Measurements from ENCODE around the gene FAM20B.

FAM20B gene

GRCh38 chr1:179048339-179049124, 22.8 kb downstream of the FAM20B start:
- DNase-seq (ENCODE audit: low read depth), result no peak

GRCh38 chr1:179052776-179053175, 27.1 kb downstream of the FAM20B start:
- DNase-seq (ENCODE audit: low read depth), result no peak

DNA sequence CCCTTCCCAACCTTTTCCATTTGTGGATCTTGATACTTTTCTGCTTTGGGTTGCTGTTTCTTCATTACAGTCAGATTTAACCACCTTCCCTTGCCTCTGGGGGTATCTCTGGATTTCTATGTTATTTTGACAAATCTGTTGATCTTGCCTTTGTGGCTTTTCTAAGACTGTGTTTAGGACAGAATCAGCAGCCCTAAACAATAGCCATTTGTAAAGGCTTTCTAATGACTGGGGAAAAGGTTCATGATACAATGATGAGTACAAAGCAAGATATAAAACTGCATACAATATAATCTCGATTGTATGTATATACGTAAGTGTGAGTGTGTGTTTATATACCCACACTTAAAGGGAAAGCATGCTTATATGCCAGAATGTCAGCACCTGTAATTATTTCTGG, 27.8 kb downstream of the FAM20B start:
- DNase-seq (ENCODE audit: low read depth), result no peak

GRCh38 chr1:179055937-179056336, 30.2 kb downstream of the FAM20B start:
- no peak for DNase-seq (ENCODE audit: low read depth)

- peak; percentile 72 for DNase-seq (ENCODE audit: low read depth)
These were observed 33.1 kb downstream of the FAM20B start for GRCh38 chr1:179058487-179059483.

DNA sequence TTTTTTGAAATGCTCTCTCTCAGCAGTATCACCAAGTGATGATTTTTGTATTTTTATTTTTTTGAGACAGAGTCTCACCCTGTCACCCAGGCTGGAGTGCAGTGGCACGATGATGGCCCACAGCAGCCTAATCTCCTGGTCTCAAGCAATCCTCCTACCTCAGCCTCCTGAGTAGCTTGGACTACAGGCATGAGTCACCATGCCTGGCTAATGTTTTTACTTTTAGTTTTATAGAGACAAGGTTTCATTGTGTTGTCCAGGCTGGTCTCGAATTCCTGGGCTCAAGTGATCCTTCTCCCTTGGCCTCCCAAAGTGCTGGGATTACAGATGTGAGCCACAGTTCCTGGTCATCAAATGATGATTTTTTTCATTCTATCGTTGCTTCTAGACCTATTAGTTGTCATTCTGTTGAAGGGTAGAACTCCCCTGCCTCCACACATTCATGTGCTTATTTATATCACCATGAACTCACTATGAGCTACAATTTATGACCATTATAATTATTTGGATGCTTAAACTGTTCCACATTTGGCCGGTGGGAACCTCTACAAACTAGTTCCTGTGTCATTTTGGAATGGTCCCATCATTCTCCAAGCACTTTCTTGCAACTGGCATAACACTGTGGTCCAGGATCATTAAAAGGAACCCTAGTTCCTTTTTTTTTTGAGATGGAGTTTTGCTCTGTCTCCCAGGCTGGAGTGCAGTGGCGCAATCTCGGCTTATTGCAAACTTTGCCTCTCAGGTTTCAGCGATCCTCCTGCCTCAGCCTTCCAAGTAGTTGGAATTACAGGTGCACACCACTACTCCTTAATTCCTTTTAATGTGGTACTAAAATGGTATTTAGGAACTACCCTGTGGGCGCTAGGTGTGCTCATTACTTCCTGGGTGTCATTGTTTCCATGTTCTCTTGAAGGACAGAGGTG, 35.9 kb downstream of the FAM20B start:
- no peak for DNase-seq (ENCODE audit: low read depth)

- DNase-seq (ENCODE audit: low read depth), result no peak
These were observed 40.8 kb downstream of the FAM20B start for GRCh38 chr1:179066471-179066870.

- no peak for DNase-seq (ENCODE audit: low read depth)
These were observed 51.7 kb downstream of the FAM20B start for GRCh38 chr1:179077396-179077795.

- DNase-seq (ENCODE audit: low read depth), result peak; percentile 30
These were observed 53.5 kb downstream of the FAM20B start for GRCh38 chr1:179079113-179079761.

DNA sequence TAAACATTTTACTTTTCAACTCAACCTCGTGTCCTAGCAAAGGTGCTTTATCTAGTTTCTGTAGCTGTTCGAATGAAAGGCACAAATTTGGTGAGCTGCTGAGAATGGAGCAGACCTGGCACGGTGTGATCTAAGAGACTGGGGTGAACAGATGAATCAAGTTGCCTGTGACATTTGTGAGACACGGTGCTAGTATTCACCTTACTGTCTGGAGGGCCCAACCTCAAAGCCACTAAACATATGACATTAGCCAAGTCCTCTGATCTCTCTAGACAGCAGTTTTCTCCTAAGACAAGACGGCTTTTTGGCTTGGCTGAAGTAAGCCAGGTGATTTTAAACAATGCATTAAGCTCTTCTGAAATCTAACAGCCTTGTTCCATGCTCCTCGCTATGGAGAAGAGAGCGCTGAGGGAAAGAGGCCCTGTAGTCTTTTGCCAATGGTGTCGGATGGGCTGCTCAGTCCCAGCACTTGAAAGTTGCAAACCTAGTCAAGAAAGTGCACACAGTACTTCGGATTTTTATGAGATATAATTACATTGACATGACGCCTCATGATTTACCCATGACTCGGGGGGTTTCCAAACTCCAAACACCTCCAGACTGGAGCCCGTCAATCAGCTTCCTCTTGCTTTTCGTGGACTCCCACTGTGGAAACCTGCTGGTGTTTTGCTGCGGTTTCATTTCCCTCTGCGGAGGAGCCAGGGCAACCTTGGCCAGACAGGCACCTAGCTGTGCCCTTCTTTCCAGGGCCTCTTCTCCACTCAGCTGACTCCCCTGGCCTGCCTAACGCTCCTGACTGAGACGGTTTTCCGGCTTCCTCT, 55.4 kb downstream of the FAM20B start:
- DNase-seq (ENCODE audit: low read depth), result no peak

- DNase-seq (ENCODE audit: low read depth), result peak; percentile 62
These were observed 56.1 kb downstream of the FAM20B start, which contains the start of gene TOR3A for GRCh38 chr1:179081687-179082332. Gene TOR3A (plus strand): TSS chr1:179082070. CDS start chr1:179082129, 59 bp downstream.

- peak; percentile 20 for DNase-seq (ENCODE audit: low read depth)
These were observed 56.8 kb downstream of the FAM20B start for GRCh38 chr1:179082333-179082998.

- DNase-seq (ENCODE audit: low read depth), result no peak
These were observed 57.3 kb downstream of the FAM20B start for GRCh38 chr1:179082999-179083335.

GRCh38 chr1:179083533-179083932, 57.8 kb downstream of the FAM20B start:
- DNase-seq (ENCODE audit: low read depth), result no peak

DNA sequence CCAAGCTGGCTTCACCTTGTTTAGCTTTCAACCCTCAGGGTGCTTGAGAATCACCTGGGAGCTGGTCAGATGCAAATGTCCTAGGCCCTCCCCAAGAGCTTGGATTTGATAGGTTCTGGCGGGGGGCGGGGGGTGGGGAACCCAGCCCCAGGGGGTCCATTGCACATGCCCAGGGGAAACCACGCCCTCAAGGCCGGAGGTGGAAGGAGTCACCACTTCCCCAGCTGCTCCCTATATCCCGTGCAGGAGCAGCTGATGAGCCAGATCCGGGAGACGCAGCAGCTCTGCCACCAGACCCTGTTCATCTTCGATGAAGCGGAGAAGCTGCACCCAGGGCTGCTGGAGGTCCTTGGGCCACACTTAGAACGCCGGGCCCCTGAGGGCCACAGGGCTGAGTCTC, 62.0 kb downstream of the FAM20B start:
- no peak for DNase-seq (ENCODE audit: low read depth)

GRCh38 chr1:179089827-179090482, 64.3 kb downstream of the FAM20B start:
- no peak for DNase-seq (ENCODE audit: low read depth)

DNA sequence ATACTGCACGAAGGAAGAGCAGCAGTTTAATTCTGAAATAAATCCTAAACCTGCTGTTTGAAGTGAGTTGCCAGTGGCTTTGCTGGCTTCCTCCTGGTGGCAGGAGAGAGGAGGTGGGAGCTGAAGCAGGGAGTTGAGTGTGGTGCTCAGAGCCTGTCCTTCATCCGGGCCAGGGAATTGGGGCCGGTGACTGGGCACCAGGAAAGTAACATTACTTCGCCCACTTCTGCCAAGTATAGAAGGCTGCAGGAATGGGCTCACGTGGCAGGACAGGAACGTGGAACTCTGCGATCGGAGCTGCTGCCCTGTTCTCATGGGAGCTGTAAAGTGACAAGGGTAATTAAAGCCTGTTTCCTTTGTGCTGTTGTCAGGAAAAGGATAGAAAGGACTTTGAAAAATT, 64.8 kb downstream of the FAM20B start:
- DNase-seq (ENCODE audit: low read depth), result no peak

DNA sequence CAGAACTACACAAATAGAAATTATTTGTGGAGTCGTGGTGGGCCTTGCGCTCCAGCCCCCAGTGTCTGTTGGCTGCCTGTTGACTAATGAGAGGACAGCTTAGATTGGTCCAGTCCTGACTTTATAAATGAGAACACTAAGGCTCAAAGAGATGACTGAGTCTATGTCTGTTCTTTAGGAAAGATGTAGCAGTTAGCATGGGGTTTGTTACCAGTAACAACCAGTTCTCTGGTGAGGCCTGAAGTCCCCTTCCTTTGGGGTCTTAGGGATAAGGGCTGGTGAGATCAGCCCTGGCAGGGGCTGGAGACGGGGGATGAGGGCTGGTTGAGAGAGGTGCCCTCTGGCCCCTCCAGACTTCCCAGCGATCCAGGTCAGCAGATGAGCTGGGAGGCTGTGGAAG, 65.2 kb downstream of the FAM20B start:
- no peak for DNase-seq (ENCODE audit: low read depth)

GRCh38 chr1:179091691-179092165, 66.0 kb downstream of the FAM20B start:
- no peak for DNase-seq (ENCODE audit: low read depth)
